Right hindlimb (tissue), 1 donor: ENCODE data around the gene MARK3.
"Not testable (repeated sequence)": the region's sequence is repeated elsewhere in the genome, so short reads cannot be mapped to it uniquely, and the experiment has no call there.

Source experiments
- DNase-seq: peaks from one replicate; pipeline ENCODE4 v3.0.0-alpha.2; 2018

The MARK3 gene

DNA sequence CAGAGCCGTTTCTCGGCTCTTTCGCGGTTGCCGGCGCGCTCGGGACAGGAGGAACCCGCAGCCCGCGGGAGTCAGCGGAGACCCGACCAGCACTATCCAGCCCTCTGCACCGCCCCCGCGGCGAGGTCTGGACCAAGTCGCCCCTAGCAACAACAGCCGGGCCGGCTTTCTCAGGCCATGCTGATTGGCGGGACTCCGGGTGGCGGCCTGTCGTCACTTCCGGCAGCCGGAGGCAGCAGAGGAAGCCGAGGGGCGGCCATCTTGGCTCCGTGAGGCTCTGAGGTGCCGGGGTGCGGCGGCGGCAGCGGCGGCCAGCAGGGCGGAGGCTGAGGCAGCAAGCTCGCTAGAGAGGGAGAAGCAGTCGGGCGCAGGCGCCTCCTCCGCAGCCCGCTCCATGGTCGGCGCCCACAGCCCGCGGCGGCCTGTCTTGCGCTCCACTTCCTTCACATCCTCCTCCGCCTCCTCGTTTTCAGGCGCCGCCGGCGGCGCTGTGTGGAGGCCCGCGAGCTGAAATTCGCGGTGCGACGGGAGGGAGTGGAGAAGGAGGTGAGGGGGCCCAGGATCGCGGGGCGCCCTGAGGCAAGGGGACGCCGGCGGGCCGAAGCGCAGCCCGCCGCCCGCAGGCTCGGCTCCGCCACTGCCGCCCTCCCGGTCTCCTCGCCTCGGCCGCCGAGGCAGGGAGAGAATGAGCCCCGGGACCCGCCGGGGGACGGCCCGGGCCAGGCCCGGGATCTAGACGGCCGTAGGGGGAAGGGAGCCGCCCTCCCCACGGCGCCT lies at the start of gene MARK3:
Gene MARK3 (plus strand): TSS at position 264 of the 777 bp plus-strand sequence. CDS start 615 bp downstream, outside the sequence.
- DNase-seq, result peak; percentile 99

DNA sequence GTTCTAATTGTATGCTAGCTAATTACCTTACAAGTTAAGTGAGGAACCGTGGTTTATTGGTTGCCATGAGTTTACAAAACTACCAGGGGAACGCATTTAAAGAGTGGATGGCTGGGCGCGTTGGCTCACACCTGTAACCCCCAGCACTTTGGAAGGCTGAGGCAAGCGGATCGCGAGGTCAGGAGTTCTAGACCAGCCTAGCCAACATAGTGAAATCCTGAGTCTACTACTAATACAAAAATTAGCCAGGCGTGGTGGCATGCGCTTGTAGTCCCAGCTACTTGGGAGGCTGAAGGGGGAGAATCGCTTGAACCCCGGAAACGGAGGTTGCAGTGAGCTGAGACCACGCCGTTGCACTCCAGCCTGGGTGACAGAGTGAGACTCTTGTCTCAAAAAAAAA lies 49.0 kb upstream of the MARK3 start:
- no peak for DNase-seq

DNA sequence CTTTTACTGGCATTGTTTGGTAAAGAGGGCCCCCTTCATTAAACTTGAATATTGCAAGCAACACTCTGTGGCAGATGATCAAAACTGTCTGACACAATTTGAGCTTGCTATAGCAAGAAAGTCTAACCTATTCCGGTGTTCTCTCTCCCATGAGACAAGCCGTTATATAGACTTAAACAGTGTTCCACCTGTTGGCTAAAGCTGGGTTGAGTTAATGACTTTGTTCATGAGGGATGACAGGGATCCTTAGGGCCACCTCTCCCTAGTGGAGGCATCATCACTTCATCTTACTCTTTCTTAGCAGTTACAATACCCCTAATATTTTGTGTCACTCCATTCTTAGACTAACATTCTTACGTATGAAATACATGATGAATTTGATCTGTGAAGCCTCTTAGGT lies 47.4 kb upstream of the MARK3 start:
- DNase-seq, result no peak

DNA sequence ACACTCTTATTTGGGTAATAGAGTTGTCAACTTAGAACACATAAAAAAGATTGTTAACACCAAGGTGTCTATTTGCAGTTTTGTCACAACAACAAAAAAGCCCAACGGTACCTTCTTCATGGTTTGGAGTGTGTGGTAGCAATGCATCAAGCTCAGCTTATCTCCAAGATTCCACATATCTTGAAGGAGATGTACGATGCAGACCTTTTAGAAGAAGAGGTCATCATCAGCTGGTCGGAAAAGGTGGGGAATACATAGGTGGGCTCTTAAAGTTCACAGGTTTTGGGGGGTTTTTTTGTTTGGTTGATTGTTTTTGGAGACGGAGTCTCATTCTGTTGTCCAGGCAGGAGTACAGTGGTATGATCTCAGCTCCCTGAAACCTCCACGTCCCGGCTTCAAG lies 45.7 kb upstream of the MARK3 start:
- no peak for DNase-seq

DNA sequence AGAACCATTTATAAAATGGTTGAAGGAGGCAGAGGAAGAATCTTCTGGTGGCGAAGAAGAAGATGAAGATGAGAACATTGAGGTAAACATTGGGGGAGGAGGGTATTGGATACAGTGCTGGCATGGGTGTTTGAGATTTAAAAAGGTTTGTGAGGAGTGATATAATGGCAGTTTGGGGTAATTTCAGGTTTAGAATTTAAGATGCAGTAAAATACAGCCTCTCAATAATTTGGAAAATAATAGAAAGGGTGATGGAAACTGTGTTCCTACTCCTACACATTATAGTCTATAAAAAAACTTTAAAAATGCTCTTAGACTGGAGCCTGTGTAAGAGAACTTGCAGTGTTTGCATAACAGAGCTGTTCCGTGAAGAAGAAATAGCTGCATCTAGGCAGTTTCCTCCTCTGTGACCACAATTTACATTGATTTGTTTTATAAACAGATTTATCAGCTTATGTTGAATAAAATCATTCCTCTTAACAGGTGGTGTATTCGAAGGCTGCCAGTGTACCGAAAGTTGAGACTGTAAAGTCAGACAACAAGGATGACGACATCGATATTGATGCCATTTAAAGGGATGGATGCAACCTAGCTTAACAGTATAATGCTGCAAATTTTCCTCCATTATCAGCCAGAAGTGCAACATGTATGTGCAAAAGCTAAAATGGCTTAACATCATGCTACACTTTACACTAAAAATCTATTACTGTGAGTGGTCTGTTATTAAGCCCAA lies 44.6 kb upstream of the MARK3 start:
- DNase-seq, result no peak

DNA sequence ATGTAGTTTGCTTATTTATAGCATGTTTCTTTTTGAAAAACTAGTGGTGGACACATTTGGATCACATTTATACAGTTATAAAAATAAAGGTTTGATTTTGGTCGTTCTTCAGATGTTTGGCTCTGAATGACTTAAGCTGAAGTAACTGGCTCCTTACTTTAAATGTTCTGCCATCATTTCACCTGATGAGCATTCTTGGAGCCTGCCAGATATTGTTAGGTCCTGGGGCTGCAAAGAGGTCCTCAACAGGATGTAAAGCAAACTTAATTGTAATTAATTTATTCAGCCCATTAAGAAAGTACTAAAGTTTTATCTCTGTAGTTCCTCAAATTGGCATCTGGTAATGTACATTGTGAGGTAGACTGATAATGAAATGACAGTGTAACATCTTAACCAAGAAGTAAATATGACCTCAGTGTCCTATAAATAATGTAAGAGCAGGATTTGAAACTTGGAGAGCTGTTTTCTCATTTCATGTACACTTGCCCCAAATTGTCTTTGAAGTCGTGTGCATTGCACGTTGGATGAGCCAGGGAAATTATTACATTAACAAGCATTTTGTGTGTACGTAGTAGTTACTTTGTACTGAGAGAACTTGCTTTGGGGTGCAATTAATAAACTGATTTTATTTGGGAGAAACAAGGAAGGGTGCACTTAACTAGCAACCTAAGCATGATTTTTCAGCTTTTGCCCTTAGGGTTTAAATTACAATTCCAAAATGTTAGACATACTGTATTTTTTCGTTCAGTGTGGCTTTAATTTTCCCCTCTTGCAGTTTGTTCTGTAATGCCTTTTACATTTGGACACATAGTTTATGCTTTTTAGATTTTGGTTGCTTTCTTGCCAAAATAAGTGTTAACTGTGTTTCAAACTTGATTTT lies 43.7 kb upstream of the MARK3 start:
- DNase-seq, result no peak

DNA sequence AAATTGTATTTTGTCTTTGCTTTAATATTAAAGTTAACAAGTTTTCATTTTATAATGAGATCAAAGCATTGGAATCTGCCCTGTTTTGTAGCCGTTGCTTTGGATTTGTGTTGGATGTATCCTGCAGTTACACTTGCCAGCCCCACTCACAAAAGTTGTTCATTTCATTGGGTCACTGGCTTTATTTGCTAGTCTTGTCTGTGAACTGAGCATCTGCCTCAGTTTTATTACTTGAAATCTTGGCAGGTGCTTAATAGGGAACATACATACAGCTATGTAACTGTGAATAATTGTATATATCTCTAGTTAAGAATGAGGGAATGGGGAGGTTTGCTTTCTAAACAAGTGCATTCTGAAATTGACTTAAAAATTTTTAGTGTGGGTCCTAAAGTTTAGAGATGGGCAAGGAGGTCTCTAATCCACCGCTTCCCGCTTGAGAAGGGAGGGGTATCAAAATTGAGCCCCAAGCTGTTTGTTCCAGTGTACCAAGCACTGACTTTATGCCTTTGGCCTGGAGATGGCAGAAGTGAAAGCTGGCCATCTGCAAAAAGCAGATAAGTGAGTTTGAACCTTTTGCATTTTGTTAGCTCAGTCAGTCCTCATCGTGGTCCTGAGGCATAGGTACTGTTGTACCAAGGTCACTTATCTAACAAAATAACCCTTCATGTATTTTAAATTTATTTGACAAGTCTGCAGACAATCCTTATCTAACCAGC lies 41.9 kb upstream of the MARK3 start:
- DNase-seq, result no peak

DNA sequence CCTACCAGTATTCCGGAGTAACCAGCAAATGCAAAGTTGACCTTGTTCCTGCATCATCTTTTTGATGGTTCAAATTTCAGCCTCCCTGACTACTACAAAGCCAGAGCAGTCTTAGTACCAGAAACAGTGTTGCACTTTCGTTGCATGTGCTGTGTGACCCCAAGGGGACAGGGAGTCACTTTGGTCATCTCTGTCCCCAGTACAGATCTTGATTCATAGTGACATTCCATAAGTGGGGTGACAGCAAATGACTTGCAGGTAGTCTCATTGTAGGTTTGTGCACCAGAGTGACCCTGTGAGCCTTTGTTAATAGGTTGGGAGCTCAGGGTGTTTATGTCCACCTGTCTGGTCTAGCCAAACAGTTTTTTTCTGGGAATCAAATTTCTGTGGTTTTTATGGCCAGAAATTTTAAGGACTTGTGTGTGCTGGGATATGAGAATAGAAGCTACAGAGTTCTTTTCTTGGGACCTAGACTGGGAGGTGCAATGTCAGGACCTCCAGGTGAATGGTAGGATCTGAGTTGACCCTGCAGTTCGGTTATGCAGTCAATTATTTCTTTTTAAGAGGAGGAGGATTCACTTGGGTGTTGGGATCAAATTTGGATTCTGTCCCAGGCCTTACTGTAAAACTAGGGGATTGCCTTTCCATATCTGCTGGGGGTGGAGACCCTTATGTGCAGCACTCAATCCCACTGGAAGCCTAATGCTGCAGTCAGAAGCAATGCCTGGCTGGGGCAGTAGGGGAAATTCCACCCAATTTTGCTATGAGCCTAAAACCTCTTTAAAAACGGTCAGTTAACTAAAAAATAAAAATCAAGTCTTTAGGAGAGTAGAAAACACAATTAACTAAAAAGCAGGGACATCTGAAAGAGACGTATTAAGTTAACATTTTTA lies 41.1 kb upstream of the MARK3 start:
- no peak for DNase-seq

DNA sequence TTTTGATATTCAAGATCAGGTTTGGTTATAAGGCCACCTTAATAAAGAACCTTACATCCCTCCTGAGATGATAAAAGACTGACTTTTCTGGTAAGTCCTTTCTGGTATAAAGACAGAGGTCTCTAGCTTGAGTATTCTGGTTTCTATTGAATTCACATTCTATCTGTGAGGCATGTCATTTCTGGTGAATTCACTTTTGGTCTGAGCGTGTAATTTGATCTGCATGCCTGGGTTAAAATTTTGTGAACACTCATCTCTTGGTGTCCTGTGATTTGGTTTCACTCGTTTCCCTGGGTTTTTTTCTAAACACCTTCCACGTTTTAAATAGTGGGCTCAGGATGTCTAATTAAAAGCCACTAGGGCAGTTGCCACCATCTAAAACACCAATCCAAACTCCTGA lies 38.9 kb upstream of the MARK3 start:
- no peak for DNase-seq

DNA sequence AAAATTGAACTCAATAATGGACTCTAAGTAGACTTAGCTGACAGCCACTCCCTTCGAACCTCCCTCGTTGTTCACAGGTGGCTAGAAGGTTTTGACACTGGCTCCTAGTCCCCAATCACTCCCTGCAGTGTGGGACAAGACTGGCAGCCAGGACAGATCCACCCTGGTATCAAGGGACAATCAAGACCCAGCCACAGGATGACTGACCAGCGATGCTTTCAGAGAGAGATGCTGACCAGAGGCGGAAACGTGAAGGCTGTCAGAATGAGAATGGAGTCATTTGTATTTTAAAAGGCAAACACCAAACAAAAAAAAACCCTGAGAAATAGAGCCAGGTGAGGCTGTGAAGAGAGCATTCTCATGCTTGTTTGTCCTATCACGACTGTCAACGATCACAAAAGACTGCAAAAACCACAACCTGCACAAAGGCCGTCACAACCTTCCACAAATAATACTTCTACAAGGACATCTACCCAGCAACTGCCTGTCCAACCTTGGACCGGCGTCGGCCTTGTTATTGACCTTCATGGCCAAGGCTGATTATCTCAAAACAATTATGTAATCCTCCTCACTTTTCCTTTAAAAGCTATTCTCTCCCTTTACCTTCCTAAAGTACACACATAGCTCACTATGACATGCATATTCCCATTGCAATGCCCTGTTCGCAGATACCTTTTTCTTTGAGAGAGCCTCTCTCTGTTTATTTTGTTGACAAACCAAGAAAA lies 38.0 kb upstream of the MARK3 start:
- no peak for DNase-seq

DNA sequence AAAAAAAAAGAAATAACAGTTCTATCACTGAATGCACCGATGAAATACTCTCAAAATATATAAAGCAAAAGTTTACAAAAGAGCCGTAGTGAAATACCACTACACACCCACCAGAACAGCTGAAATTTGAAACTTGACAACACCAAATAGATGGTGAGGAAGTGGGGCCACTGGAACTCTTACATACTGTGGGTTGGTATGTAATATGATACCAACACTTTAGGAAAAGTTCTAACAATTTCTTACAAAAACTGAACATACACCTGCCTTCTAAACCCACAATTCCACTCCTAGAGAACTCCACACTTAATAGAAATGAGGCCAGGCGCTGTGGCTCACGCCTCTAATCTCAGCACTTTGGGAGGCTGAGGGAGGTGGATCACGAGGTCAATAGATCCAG lies 37.1 kb upstream of the MARK3 start:
- DNase-seq, result no peak

DNA sequence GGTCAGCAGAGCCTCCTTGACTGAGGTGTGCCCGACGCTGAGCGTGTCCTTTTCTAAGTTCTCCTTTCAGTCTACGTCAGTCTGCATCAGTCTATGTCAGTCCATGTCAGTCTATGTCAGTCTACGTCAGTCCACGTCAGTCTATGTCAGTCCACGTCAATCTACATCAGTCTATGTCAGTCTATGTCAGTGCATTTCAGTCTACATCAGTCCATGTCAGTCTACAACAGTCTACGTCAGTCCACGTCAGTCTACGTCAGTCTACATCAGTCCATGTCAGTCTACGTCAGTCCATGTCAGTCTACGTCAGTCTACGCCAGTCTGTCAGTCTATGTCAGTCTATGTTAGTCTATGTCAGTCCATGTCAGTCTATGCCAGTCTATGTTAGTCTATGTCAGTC lies 35.2 kb upstream of the MARK3 start:
- no peak for DNase-seq

DNA sequence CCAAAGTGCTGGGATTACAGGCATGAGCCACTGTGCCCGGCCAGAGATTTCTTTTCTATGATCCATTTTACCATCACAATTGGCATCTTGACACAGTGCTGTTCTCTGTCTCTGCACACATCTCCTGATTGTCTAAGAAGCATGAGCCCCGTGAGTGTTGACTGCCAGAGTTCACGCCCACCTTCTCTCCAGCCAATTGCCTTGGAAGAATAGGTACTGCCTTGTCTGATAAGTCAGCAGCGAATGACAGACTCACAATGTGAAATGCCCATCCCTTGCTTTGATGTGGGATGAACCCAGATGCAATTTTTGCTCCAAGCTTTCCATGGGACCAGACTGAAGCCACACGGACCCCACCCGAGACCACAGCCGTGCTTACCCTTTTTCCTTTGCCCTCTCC lies 31.9 kb upstream of the MARK3 start:
- no peak for DNase-seq

DNA sequence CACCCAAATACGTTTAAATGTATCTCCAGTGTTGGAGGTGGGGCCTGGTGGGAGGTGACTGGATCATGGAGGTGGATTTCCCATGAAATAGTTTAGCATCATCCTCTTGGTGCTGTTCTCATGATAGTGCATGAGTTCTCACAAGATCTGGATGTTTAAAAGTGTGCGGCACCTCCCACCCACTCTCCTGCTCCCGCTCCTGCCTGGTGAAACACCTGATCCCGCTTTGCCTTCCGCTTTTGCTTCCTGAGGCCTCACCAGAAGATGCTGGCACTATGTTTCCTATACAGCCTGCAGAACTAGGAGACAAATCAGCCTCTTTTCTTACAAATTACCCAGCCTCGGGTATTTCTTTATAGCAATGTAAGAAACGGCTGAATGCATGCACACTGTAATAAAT lies 31.1 kb upstream of the MARK3 start:
- no peak for DNase-seq

DNA sequence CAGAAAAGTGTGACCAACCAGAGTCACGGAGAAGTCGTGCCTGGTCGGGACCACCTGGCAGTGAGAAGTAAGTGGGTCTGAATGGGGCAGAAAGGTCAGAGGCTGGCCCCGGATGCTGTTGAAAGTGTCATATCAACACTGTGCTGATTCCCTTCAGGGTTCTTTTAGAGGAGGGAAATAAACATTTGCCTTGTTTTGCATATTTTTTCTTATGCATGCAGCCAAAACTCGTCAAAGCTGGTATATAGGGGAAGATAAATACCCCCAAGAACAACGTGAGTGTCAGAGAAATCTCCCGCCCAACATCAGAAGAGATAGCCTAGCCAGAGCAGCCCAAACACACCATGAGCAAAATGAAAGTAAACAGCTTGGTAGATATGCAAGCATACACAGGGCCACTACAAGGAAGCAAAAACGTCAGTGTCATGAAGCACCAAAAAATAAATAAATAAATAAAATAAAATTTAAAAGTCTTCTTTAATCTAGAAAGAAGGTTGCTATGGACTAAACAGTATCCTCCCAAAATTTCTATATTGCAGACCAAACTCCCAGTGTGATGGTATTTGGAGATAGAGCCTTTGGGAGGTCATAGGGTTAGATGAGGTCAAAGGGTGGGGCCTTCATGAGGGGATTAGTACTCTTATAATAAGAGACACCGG lies 29.1 kb upstream of the MARK3 start:
- no peak for DNase-seq

DNA sequence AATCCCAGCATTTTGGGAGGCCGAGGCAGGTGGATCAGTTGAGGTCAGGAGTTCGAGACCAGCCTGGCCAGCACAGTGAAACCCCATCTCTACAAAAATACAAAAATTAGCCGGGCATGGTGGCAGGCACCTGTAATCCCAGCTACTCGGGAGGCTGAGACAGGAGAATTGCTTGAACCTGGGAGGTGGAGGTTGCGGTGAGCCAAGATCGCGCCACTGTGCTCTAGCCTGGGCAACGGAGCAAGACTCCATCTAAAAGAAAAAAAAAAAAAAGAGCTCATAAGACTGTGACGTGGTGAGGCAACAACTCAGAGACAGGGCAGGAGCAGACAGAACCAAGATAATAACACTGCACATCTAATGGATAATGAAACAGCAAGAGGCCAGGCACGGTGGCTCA lies 27.7 kb upstream of the MARK3 start:
- DNase-seq, result not testable (repeated sequence)

DNA sequence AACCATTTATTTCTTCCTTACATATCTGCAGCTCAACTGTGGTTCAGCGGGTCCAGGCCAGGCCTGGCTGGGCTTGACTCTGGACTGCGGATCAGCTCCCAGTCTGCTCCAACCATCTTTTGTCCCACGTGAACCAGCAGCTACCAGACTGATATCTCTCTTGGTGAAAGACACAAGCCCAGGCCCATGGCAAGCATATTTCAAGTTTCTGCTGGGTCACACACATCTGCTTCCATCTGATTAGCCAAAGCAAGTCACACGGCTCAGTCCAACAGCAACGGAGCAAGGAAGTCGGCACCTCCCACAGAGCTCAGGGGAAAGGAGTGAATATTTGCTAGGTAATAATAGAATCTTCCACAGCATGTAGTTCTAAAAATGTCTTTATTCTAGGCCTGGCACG lies 24.7 kb upstream of the MARK3 start:
- DNase-seq, result no peak

DNA sequence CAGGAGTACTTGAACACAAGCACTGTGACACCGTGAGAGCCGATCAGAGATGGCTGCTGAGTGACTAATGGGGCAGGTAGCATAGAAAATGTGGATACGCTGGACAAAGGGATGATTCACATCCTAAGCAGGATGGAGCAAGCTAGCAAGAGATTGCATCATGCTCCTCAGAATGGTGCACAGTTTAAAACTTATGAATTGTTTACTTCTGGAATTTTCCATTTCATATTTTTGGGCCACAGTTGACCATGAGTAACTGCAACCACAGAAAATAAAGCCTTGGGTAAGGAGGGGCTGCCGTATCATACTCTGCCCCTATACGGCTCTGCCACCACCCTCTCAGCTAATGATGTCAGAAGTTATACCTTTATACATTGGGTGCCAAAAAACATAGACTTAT lies 23.3 kb upstream of the MARK3 start:
- DNase-seq, result no peak

DNA sequence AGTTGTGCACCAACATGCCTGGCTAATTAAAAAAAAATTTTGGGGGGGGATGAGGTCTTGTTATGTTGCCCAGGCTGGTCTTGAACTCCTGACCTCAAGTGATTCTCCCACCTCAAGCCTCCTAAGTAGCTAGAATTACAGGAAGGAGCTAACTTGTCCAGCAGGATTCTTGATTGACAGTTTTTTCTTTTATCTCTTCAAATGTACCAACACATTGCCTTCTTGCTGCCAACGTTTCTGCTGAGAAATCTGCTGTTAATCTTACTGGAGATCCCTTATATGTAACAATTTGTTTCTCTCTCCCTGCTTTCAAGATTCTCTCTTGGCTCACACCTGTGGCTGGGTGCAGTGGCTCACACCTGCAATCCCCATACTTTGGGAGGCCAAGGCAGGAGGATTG lies 22.4 kb upstream of the MARK3 start:
- no peak for DNase-seq

DNA sequence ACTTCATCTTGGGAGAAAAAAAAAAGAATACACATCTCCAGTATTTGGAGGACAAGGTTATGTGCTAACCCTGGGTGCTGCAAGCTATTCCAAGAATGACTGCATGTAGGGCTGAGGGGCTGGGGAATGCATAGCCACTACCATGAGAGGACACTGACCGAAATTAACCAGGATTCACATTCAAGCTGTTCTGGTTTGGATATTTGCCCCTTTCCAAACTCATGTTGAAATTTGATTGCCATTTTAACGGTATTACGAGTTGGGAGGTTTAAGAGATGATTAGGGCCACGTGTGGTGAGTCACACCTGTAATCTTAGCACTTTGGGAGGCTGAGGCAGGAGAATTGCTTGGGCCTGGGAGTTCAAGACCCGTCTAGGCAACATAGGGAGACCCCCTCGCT lies 18.5 kb upstream of the MARK3 start:
- no peak for DNase-seq

DNA sequence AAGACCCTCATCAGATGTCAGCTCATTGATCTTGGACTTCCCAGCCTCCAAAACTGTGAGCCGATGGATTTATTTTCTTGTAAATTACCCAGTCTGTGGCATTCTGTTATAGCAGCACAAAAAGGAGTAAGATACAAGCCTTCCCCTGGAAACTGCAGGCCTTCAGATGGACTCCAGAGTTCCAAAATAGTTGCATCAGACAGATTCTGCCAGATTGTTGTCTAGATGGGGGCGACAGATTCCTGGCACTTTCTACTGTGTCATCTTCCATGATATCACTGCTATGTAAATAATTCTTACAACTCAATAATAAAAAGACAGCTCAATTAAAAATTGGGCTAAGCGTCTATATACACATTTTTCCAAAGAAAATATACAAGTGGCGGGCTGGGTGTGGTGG lies 17.2 kb upstream of the MARK3 start:
- no peak for DNase-seq
